GM12874 (cell line): ENCODE measurements around the gene RNU6-8.

Source experiments
- CTCF ChIP-seq: IDR thresholded peaks from 2 replicates; pipeline ENCODE4 v1.5.1; 2011; ENCODE audit warnings: low read depth, mild to moderate bottlenecking, control low read depth, low read length, moderate library complexity; ENCODE audit not compliant: insufficient read depth

Gene RNU6-8

GRCh38 chr14:32197919-32198318 is 5.2 kb downstream of the RNU6-8 start:
- TF ChIP-seq CTCF: no peak

GRCh38 chr14:32195636-32196035 is 7.4 kb downstream of the RNU6-8 start:
- no peak for TF ChIP-seq CTCF

GRCh38 chr14:32193532-32193931 is 9.5 kb downstream of the RNU6-8 start:
- TF ChIP-seq CTCF: no peak

GRCh38 chr14:32192712-32193373 is 10.2 kb downstream of the RNU6-8 start:
- no peak for TF ChIP-seq CTCF

GRCh38 chr14:32190673-32191072 is 12.4 kb downstream of the RNU6-8 start:
- TF ChIP-seq CTCF: no peak

- no peak for TF ChIP-seq CTCF
Observed at GRCh38 chr14:32189811-32190210, 13.3 kb downstream of the RNU6-8 start.

GRCh38 chr14:32186248-32186647 is 16.8 kb downstream of the RNU6-8 start:
- no peak for TF ChIP-seq CTCF

- TF ChIP-seq CTCF: no peak
Observed at GRCh38 chr14:32185097-32185496, 18.0 kb downstream of the RNU6-8 start.
